ENCODE measurements around the gene CFAP45.

DNA sequence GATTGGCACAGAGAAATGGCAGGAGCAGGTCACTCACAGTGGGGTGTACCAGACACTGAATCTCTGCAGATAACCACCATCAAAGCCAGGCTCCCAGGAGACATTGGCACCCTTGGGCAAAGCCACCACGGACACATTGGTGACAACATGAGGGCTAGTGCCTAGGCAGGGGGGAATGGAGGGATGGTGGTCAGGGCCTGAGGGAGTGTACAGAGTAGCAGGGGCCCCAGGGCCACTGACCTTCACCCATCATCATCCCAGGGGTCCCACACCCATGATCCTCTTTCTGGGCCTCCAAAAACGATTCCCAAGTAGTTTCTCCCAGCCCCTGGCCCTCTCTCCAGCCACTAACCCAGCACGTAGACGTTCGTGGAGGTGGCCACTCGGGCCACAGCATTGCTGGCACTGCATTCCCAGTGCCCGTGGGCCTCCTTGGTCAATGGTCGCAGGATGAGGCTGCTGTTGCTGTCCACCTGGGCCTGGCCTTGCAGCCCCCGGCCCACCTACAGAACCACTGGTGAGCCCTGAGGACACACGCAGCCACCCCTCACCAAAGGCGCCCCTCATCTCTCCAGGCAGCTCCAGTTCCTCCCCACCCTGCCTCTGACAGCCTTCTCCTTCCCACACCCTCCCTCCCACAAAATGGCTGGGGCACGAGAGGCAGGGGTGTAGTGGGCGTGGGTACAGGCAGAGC lies 31.3 kb upstream of the CFAP45 start:
- TF ChIP-seq POLR2A (IDR thresholded peaks at IDR 0.05) (no peak), POLR2AphosphoS5 (IDR thresholded peaks at IDR 0.05) (no peak)
- TF ChIP-seq, protein P1, sequence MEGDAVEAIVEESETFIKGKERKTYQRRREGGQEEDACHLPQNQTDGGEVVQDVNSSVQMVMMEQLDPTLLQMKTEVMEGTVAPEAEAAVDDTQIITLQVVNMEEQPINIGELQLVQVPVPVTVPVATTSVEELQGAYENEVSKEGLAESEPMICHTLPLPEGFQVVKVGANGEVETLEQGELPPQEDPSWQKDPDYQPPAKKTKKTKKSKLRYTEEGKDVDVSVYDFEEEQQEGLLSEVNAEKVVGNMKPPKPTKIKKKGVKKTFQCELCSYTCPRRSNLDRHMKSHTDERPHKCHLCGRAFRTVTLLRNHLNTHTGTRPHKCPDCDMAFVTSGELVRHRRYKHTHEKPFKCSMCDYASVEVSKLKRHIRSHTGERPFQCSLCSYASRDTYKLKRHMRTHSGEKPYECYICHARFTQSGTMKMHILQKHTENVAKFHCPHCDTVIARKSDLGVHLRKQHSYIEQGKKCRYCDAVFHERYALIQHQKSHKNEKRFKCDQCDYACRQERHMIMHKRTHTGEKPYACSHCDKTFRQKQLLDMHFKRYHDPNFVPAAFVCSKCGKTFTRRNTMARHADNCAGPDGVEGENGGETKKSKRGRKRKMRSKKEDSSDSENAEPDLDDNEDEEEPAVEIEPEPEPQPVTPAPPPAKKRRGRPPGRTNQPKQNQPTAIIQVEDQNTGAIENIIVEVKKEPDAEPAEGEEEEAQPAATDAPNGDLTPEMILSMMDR (IDR thresholded peaks at IDR 0.05), result no peak
